Measurements from ENCODE around the gene STON2.
"Not testable (repeated sequence)": the region's sequence is repeated elsewhere in the genome, so short reads cannot be mapped to it uniquely, and the experiment has no call there.

Gene STON2

DNA sequence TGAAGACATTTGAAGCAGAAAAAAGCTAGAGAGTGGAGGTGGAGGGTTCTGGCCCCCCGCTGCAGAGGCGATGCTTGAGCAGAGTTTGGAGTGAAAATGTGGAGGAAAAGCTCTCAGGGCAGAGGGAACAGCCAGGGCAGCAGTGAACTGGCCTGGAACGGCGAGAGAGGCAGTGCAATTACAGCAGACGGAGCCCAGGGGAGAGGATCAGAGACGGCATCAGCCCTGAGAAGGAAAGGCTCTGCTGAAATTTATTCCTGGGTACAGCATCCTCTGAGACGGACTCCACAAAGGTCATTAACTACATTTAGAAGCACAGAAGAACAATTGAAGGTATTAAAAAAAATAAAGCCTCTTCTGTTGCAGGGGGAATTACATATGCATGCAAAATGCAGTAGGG lies 14.2 kb downstream of the STON2 start:
- peaks cover 14% of the 10 kb centered on the region for H3K36me3 ChIP-seq
- no peak for DNase-seq
- no peak for TF ChIP-seq CTCF (IDR thresholded peaks at IDR 0.05; ENCODE audit: low read depth, low read length)
- no peaks in the 10 kb centered on the region for H3K27me3 ChIP-seq (ENCODE audit: insufficient read depth, low read depth, severe bottlenecking)
- no peak overlapping the region for H3K27ac ChIP-seq
- H3K9me3 ChIP-seq (ENCODE audit: severe bottlenecking): no peaks in the 10 kb centered on the region
- H3K4me3 ChIP-seq (ENCODE audit: low read depth, low read length): no peak overlapping the region

DNA sequence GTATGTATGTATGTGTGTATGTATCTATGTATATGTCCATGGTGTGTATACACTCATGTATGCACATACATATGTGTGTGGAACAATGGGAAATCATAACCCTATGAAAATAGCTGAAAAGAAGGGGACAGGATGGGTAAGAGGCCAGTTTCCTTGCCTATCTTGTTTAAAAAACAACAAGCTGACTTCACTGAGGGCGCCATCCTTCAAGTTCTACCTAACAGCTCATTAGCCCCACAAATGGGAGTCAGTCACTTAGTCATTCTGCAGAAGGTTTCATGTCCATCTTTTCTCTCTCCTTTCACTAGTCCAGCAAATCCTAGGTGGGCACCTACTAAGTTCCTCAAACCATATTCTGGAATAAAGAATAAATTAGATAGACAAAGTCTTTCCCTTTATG lies 14.7 kb downstream of the STON2 start:
- no peaks in the 10 kb centered on the region for H3K9me3 ChIP-seq (ENCODE audit: severe bottlenecking)
- H3K4me3 ChIP-seq (ENCODE audit: low read depth, low read length): no peak overlapping the region
- TF ChIP-seq CTCF (IDR thresholded peaks at IDR 0.05; ENCODE audit: low read depth, low read length): no peak
- H3K27ac ChIP-seq: no peak overlapping the region
- peaks cover 9% of the 10 kb centered on the region for H3K36me3 ChIP-seq
- H3K27me3 ChIP-seq (ENCODE audit: insufficient read depth, low read depth, severe bottlenecking): no peaks in the 10 kb centered on the region
- DNase-seq: no peak

- Histone ChIP-seq H3K9me3 (ENCODE audit: severe bottlenecking) (no peaks in the 10 kb centered on the region), H3K4me3 (ENCODE audit: low read depth, low read length) (no peak overlapping the region), H3K27me3 (ENCODE audit: insufficient read depth, low read depth, severe bottlenecking) (no peaks in the 10 kb centered on the region), H3K36me3 (peaks cover 10% of the 10 kb centered on the region), H3K27ac (no peak overlapping the region)
- DNase-seq: no peak
- no peak for TF ChIP-seq CTCF (IDR thresholded peaks at IDR 0.05; ENCODE audit: low read depth, low read length)
Observed at GRCh38 chr14:81384900-81385299, 15.2 kb downstream of the STON2 start.

GRCh38 chr14:81382517-81383225 lies 17.5 kb downstream of the STON2 start:
- no peak for DNase-seq
- Histone ChIP-seq H3K27ac (no peak overlapping the region), H3K4me3 (ENCODE audit: low read depth, low read length) (no peak overlapping the region), H3K9me3 (ENCODE audit: severe bottlenecking) (no peaks in the 10 kb centered on the region), H3K36me3 (peaks cover 10% of the 10 kb centered on the region), H3K27me3 (ENCODE audit: insufficient read depth, low read depth, severe bottlenecking) (no peaks in the 10 kb centered on the region)
- TF ChIP-seq CTCF (IDR thresholded peaks at IDR 0.05; ENCODE audit: low read depth, low read length): no peak

GRCh38 chr14:81380009-81380408 lies 20.1 kb downstream of the STON2 start:
- not testable (repeated sequence) for H3K9me3 ChIP-seq (ENCODE audit: severe bottlenecking); H3K4me3 ChIP-seq (ENCODE audit: low read depth, low read length); H3K27ac ChIP-seq; H3K36me3 ChIP-seq; H3K27me3 ChIP-seq (ENCODE audit: insufficient read depth, low read depth, severe bottlenecking); DNase-seq

GRCh38 chr14:81371802-81372201 lies 28.3 kb downstream of the STON2 start:
- Histone ChIP-seq H3K9me3 (ENCODE audit: severe bottlenecking) (no peaks in the 10 kb centered on the region), H3K36me3 (peaks cover 30% of the 10 kb centered on the region), H3K27me3 (ENCODE audit: insufficient read depth, low read depth, severe bottlenecking) (no peaks in the 10 kb centered on the region), H3K27ac (no peak overlapping the region), H3K4me3 (ENCODE audit: low read depth, low read length) (no peak overlapping the region)
- TF ChIP-seq CTCF (IDR thresholded peaks at IDR 0.05; ENCODE audit: low read depth, low read length): no peak
- DNase-seq: no peak
